ENCODE results near the gene ADAM23.

The ADAM23 gene

DNA sequence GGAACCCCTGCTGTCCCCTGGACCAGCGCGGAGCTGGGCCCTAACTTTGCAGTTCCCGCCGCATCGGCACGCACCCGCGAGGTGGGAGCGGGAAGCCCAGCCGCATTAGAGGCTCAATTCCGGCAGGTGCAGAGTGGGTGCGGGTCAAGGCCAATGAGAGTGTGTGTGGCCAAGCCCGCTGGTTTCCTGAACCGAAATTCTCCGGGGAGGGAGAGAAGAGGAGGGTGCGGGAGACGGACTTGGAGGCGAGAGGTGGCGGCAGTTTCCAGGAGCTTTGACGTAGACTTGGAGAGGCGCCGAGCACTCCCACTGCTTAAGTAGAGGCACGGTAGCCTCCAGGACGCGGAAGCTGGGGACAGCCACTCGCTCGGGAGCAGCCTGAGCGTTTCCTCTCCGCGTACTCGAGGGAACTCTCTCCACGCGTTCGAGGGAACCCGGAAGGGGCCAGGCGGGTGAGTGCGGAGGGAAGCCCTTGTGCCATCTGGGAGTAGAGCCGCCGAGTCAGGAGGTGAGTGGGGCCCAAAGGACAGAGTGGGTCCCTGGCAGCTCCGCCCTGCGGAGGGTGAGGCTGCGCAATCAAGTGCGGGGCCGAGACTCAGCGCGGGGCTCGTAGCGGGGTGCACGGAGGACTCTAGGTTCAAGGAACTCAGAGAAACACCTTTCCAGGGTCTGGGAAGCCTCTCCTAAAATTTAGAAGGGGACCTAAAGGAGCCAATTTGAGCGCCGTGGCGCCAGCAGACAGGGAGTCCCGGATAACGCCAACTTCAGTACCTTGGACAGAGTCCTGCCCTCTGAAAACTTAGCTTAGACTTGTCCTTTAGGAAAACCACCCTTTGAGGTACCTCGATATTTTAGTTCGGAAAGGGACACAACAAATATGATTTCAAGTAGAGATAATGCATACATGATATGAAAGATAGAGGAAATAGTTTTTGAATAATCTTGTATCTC is 199.0 kb downstream of the ADAM23 start, which contains the start of gene FAM237A:
Gene FAM237A (plus strand): TSS at position 413 of the 951 bp plus-strand sequence. CDS start 1,750 bp downstream, outside the sequence.
- peak; percentile 76 for DNase-seq (ENCODE audit: low spot score)

DNA sequence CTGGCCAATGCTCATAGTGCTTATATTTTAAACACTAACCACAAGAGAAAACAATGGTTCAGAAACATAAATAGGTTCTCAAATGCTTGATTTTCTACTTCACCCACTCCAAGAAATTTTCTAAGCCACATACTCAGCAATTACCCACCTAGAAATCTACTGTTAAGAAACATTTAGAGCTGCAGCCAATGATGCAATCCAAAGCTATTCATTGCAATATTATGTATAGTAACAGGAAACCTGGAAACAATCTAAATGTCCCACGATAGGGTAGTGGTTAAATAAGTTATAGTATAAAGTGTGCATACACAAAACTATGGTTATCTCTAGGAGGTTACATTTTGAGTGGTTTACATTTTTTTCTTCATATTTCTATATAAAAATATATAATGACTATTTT is 204.7 kb downstream of the ADAM23 start:
- no peak for DNase-seq (ENCODE audit: low spot score)

DNA sequence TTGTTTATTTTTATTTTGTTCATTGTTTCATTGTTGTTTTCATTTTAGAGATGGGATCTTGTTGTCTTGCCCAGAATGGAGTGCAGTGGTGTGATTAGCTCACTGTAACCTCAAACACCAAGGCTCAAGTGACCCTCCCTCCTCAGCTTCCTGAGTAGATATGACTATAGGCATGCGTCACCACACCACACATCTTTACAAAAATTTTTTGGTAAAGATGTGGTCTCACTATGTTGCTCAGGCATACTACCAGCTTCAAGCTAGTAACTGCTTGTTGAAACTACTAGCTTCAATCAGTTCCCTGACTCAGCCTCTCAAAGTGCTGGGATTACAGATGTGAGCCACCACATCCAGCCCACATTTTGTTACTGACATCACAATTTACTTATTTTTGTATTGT is 213.8 kb downstream of the ADAM23 start:
- DNase-seq (ENCODE audit: low spot score): no peak

DNA sequence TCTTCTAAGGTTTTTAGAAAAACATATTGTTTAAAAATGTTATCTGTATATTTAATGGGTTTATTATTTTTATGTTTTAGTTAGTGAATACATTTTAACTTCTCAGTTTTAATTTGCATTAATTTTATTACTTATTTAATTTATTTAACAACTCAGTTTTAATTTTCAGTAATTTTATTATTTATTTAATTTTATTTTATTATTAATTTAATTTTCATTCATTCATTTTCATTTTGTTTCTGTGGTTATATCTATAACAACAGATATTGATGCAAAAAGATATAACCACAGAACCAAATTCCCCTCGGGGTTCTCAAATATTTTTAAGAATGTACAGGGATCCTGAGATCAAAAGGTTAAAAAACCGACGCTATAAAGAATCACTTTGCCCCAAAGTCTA is 221.9 kb downstream of the ADAM23 start:
- no peak for DNase-seq (ENCODE audit: low spot score)

Data from GM03348 (cell line).